Type B pancreatic cell (in vitro differentiated cells): ENCODE results near the gene FGD6. TPM values are rescaled to one million over a fixed set of nuclear protein-coding genes. Genes with fewer than 3 reads are reported as not detected.

Experiments used
- DNase-seq: peaks from one replicate; pipeline ENCODE4 v3.0.0; 2021; ENCODE audit warnings: mixed read lengths; ENCODE audit not compliant: unreplicated experiment; ENCODE audit errors: extremely low spot score
- H3K27ac Mint-ChIP-seq: 2 replicates; pipeline ENCODE4 v1.8.0; 2021; ENCODE audit warnings: mild to moderate bottlenecking, mixed read lengths
- H3K27me3 Mint-ChIP-seq: 2 replicates; pipeline ENCODE4 v1.8.0; 2021; ENCODE audit warnings: mixed read lengths
- H3K36me3 Mint-ChIP-seq: 2 replicates; pipeline ENCODE4 v1.8.0; 2021; ENCODE audit warnings: mixed read lengths
- H3K4me1 Mint-ChIP-seq: one replicate; pipeline ENCODE4 v1.8.0; 2021; ENCODE audit warnings: mixed read lengths; ENCODE audit not compliant: unreplicated experiment
- H3K4me3 Mint-ChIP-seq: 2 replicates; pipeline ENCODE4 v1.8.0; 2021; ENCODE audit warnings: mild to moderate bottlenecking, mixed read lengths
- H3K9me3 Mint-ChIP-seq: 2 replicates; pipeline ENCODE4 v1.8.0; 2021; ENCODE audit warnings: mixed read lengths
- CTCF ChIP-seq: fragments of 200-600 bp; sonication (generic); conservative IDR thresholded peaks from 2 replicates; pipeline ENCODE4 v1.5.0; 2021; ENCODE audit warnings: antibody characterized with exemption, mild to moderate bottlenecking
- total RNA-seq: library from RNA; stranded (reverse); gene quantifications from 2 replicates; pipeline ENCODE4 v1.2.1, GENCODE V29; 2021; ENCODE audit warnings: low replicate concordance

Gene FGD6
- total RNA-seq, 1 donor from 2014 or later = 27.5 TPM

GRCh38 chr12:95227818-95228356 is 10.6 kb upstream of the FGD6 start:
- no peak for TF ChIP-seq CTCF
- H3K36me3 Mint-ChIP-seq = peaks cover 15% of the 10 kb centered on the region
- no peak for DNase-seq
- no peak overlapping the region for H3K4me3 Mint-ChIP-seq
- H3K27ac Mint-ChIP-seq = no peak overlapping the region
- no peaks in the 10 kb centered on the region for H3K27me3 Mint-ChIP-seq
- no peaks in the 10 kb centered on the region for H3K9me3 Mint-ChIP-seq
- peaks cover 10% of the 10 kb centered on the region for H3K4me1 Mint-ChIP-seq

GRCh38 chr12:95225645-95226212 is 8.5 kb upstream of the FGD6 start:
- H3K4me1 Mint-ChIP-seq = peaks cover 12% of the 10 kb centered on the region
- H3K4me3 Mint-ChIP-seq = no peak overlapping the region
- no peak for DNase-seq
- H3K27ac Mint-ChIP-seq = no peak overlapping the region
- H3K36me3 Mint-ChIP-seq = peaks cover 15% of the 10 kb centered on the region
- no peaks in the 10 kb centered on the region for H3K27me3 Mint-ChIP-seq
- TF ChIP-seq CTCF = no peak
- no peaks in the 10 kb centered on the region for H3K9me3 Mint-ChIP-seq

- TF ChIP-seq CTCF = no peak
- no peak for DNase-seq
- H3K27me3 Mint-ChIP-seq = no peaks in the 10 kb centered on the region
- no peak overlapping the region for H3K4me3 Mint-ChIP-seq
- H3K4me1 Mint-ChIP-seq = peaks cover 14% of the 10 kb centered on the region
- H3K36me3 Mint-ChIP-seq = peaks cover 19% of the 10 kb centered on the region
- no peaks in the 10 kb centered on the region for H3K9me3 Mint-ChIP-seq
- H3K27ac Mint-ChIP-seq = peak overlapping the region; percentile 72
These were observed 7.2 kb upstream of the FGD6 start for GRCh38 chr12:95224202-95225170.

DNA sequence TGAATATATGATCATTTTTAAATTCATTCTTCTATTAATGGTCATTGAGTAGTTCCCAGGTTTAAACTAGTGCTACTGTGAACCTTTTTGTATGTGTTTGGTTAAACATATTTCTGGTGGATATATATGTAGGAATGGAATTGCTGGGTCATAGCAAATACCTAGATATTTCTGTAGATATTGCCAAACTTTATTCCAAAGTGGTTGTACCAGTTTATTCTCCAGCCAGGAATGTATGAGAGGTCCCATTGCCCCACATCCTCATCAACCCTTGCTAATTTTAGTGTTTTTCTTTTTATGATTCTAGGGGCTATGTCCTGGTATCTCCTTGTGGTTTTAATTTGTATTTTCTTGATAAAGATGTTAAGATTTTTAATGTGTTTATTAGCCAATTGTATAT is 3.5 kb upstream of the FGD6 start:
- no peak for TF ChIP-seq CTCF
- Mint-ChIP-seq H3K27ac (no peak overlapping the region), H3K4me1 (peaks cover 14% of the 10 kb centered on the region), H3K9me3 (no peaks in the 10 kb centered on the region), H3K27me3 (no peaks in the 10 kb centered on the region), H3K36me3 (peaks cover 19% of the 10 kb centered on the region), H3K4me3 (peak overlapping the region; percentile 64)
- DNase-seq = no peak

DNA sequence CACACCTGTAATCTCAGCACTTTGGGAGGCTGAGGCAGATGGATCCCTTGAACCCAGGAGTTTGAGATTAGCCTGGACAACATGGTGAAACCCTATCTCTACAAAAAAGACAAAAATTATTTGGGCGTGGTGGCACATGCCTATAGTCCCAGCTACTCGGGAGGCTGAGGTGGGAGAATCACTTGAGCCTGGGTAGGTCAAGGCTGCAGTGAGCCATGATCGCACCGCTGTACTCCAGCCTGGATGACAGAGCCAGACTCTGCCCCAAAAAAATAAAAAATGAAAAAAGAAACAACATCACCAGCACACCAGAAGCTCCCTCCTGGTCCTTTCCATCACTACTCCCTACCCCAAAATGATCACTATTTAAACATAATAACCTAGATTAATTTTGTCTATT is 2.9 kb upstream of the FGD6 start:
- H3K4me3 Mint-ChIP-seq = peak overlapping the region; percentile 64
- no peaks in the 10 kb centered on the region for H3K27me3 Mint-ChIP-seq
- H3K4me1 Mint-ChIP-seq = peaks cover 19% of the 10 kb centered on the region
- H3K9me3 Mint-ChIP-seq = no peaks in the 10 kb centered on the region
- no peak overlapping the region for H3K27ac Mint-ChIP-seq
- no peak for TF ChIP-seq CTCF
- peaks cover 19% of the 10 kb centered on the region for H3K36me3 Mint-ChIP-seq
- no peak for DNase-seq
